ENCODE results near the gene CLEC3B. TPM values are rescaled to one million over a fixed set of nuclear protein-coding genes. Genes with fewer than 3 reads are reported as not detected.
A peak's percentile ranks its signal among the peaks of the same experiment; 100 is the strongest.
"Not testable (repeated sequence)": the region's sequence is repeated elsewhere in the genome, so short reads cannot be mapped to it uniquely, and the experiment has no call there.

The CLEC3B gene
- total RNA-seq, 1 donor from 2014 or later = not detected

- DNase-seq (ENCODE audit: extremely low read depth, low read depth, low spot score) = peak; percentile 87
Measured at GRCh38 chr3:45064512-45065372, 38.6 kb downstream of the CLEC3B start.

- DNase-seq (ENCODE audit: extremely low read depth, low read depth, low spot score) = no peak
Measured at GRCh38 chr3:45065373-45065720, 39.2 kb downstream of the CLEC3B start.

- no peak for DNase-seq (ENCODE audit: extremely low read depth, low read depth, low spot score)
Measured at GRCh38 chr3:45066109-45066801, 40.2 kb downstream of the CLEC3B start.

GRCh38 chr3:45067486-45067885 is 41.4 kb downstream of the CLEC3B start:
- DNase-seq (ENCODE audit: extremely low read depth, low read depth, low spot score) = no peak

- no peak for DNase-seq (ENCODE audit: extremely low read depth, low read depth, low spot score)
Measured at GRCh38 chr3:45067941-45068340, 41.8 kb downstream of the CLEC3B start.

- no peak for DNase-seq (ENCODE audit: extremely low read depth, low read depth, low spot score)
Measured at GRCh38 chr3:45071075-45071474, 45.0 kb downstream of the CLEC3B start.

- DNase-seq (ENCODE audit: extremely low read depth, low read depth, low spot score) = no peak
Measured at GRCh38 chr3:45075821-45076625, 49.9 kb downstream of the CLEC3B start.

- DNase-seq (ENCODE audit: extremely low read depth, low read depth, low spot score) = not testable (repeated sequence)
Measured at GRCh38 chr3:45078256-45078655, 52.2 kb downstream of the CLEC3B start.

GRCh38 chr3:45078910-45079522 is 52.9 kb downstream of the CLEC3B start:
- no peak for DNase-seq (ENCODE audit: extremely low read depth, low read depth, low spot score)

GRCh38 chr3:45079715-45080114 is 53.6 kb downstream of the CLEC3B start:
- DNase-seq (ENCODE audit: extremely low read depth, low read depth, low spot score) = no peak

- no peak for DNase-seq (ENCODE audit: extremely low read depth, low read depth, low spot score)
Measured at GRCh38 chr3:45080824-45081223, 54.7 kb downstream of the CLEC3B start.

- DNase-seq (ENCODE audit: extremely low read depth, low read depth, low spot score) = no peak
Measured at GRCh38 chr3:45081506-45082141, 55.5 kb downstream of the CLEC3B start.

GRCh38 chr3:45082142-45082538 is 56.0 kb downstream of the CLEC3B start:
- DNase-seq (ENCODE audit: extremely low read depth, low read depth, low spot score) = no peak

GRCh38 chr3:45083023-45083422 is 56.9 kb downstream of the CLEC3B start:
- DNase-seq (ENCODE audit: extremely low read depth, low read depth, low spot score) = no peak

GRCh38 chr3:45084361-45084760 is 58.3 kb downstream of the CLEC3B start:
- no peak for DNase-seq (ENCODE audit: extremely low read depth, low read depth, low spot score)

- DNase-seq (ENCODE audit: extremely low read depth, low read depth, low spot score) = no peak
Measured at GRCh38 chr3:45084820-45085816, 59.0 kb downstream of the CLEC3B start.

Data from glomerular endothelial cell (primary cell).